SK-N-SH treated with all-trans-retinoic acid at 6 μM for 48 hours (cell line): ENCODE measurements around the gene ZDHHC11.

Source experiments
- ATAC-seq: fragments of 200-7000 bp; cut with Tn5 transposase; 3 replicates; pipeline ENCODE4 v1.9.1; 2020; ENCODE audit warnings: mild to moderate bottlenecking, moderate library complexity
- ARNTL ChIP-seq: fragments of 450-650 bp; formaldehyde crosslinking; IDR thresholded peaks from 2 replicates; pipeline ENCODE4 v1.5.0; 2020; ENCODE audit warnings: low read depth, mild to moderate bottlenecking, moderate library complexity, borderline replicate concordance
- BACH2 ChIP-seq: fragments of 250-450 bp; sonication (Bioruptor Pico); IDR thresholded peaks from 2 replicates; pipeline ENCODE4 v1.9.0; 2021; ENCODE audit warnings: mild to moderate bottlenecking, borderline replicate concordance
- CREB5 ChIP-seq: fragments of 250-450 bp; sonication (Bioruptor Pico); IDR thresholded peaks from 2 replicates; pipeline ENCODE4 v1.5.1; 2020; ENCODE audit warnings: low read depth, mild to moderate bottlenecking, moderate library complexity
- CSDC2 ChIP-seq: fragments of 250-450 bp; sonication (Bioruptor Pico); IDR thresholded peaks from 2 replicates; pipeline ENCODE4 v1.5.0; 2020; ENCODE audit warnings: mild to moderate bottlenecking, moderate library complexity
- CSRNP3 ChIP-seq: fragments of 250-450 bp; sonication (Bioruptor Pico); IDR thresholded peaks from 2 replicates; pipeline ENCODE4 v1.5.1; 2021; ENCODE audit warnings: mild to moderate bottlenecking, moderate library complexity
- ESRRG ChIP-seq: fragments of 250-450 bp; sonication (Bioruptor Pico); IDR thresholded peaks from 2 replicates; pipeline ENCODE4 v1.6.1; 2021; ENCODE audit warnings: mild to moderate bottlenecking
- GLIS3 ChIP-seq: fragments of 250-450 bp; sonication (Bioruptor Pico); IDR thresholded peaks from 2 replicates; pipeline ENCODE4 v1.5.0; 2020; ENCODE audit warnings: mild to moderate bottlenecking, moderate library complexity
- ISL1 ChIP-seq: fragments of 250-450 bp; sonication (Bioruptor Pico); IDR thresholded peaks from 2 replicates; pipeline ENCODE4 v2.1.2; 2022; ENCODE audit warnings: mild to moderate bottlenecking, moderate library complexity
- OSR1 ChIP-seq: fragments of 250-450 bp; sonication (Bioruptor Pico); IDR thresholded peaks from 2 replicates; pipeline ENCODE4 v1.8.0; 2022; ENCODE audit warnings: moderate library complexity, mild to moderate bottlenecking, inconsistent platforms
- POU6F1 ChIP-seq: fragments of 250-450 bp; sonication (Bioruptor Pico); IDR thresholded peaks from 2 replicates; pipeline ENCODE4 v1.8.0; 2021; ENCODE audit warnings: low read depth, mild to moderate bottlenecking, moderate library complexity, borderline replicate concordance
- PPARA ChIP-seq: fragments of 250-450 bp; sonication (Bioruptor Pico); IDR thresholded peaks from 2 replicates; pipeline ENCODE4 v1.5.0; 2020; ENCODE audit warnings: mild to moderate bottlenecking, borderline replicate concordance
- RARB ChIP-seq: fragments of 250-450 bp; sonication (Bioruptor Pico); IDR thresholded peaks from 2 replicates; pipeline ENCODE4 v1.8.0; 2021; ENCODE audit warnings: mild to moderate bottlenecking, moderate library complexity
- SNAI2 ChIP-seq: fragments of 250-450 bp; sonication (Bioruptor Pico); IDR thresholded peaks from 2 replicates; pipeline ENCODE4 v1.5.0; 2020; ENCODE audit warnings: mild to moderate bottlenecking, moderate library complexity
- TCF4 ChIP-seq: fragments of 250-450 bp; sonication (Bioruptor Pico); IDR thresholded peaks from 2 replicates; pipeline ENCODE4 v1.8.0; 2021; ENCODE audit warnings: mild to moderate bottlenecking, moderate library complexity, borderline replicate concordance
- TOX ChIP-seq: fragments of 250-450 bp; sonication (Bioruptor Pico); IDR thresholded peaks from 2 replicates; pipeline ENCODE4 v1.8.0; 2021; ENCODE audit warnings: mild to moderate bottlenecking, moderate library complexity, borderline replicate concordance
- TSHZ2 ChIP-seq: fragments of 250-450 bp; sonication (Bioruptor Pico); IDR thresholded peaks from 2 replicates; pipeline ENCODE4 v1.5.0; 2020; ENCODE audit warnings: mild to moderate bottlenecking, moderate library complexity
- ZC3H10 ChIP-seq: fragments of 250-450 bp; sonication (Bioruptor Pico); IDR thresholded peaks from 2 replicates; pipeline ENCODE4 v1.5.1; 2021; ENCODE audit warnings: mild to moderate bottlenecking, moderate library complexity
- ZFP3 ChIP-seq: fragments of 250-450 bp; sonication (Bioruptor Pico); IDR thresholded peaks from 2 replicates; pipeline ENCODE4 v1.5.0; 2020; ENCODE audit warnings: mild to moderate bottlenecking, moderate library complexity
- ZFP30 ChIP-seq: fragments of 450-650 bp; formaldehyde crosslinking; IDR thresholded peaks from 2 replicates; pipeline ENCODE4 v1.5.0; 2022; ENCODE audit warnings: mild to moderate bottlenecking, moderate library complexity
- ZNF565 ChIP-seq: fragments of 450-650 bp; formaldehyde crosslinking; conservative IDR thresholded peaks from 2 replicates; pipeline ENCODE4 v1.5.0; 2020; ENCODE audit warnings: low read depth, mild to moderate bottlenecking, moderate library complexity
- ZNF70 ChIP-seq: fragments of 450-650 bp; formaldehyde crosslinking; IDR thresholded peaks from 2 replicates; pipeline ENCODE4 v1.5.0; 2020; ENCODE audit warnings: mild to moderate bottlenecking, moderate library complexity
- ZNF8 ChIP-seq: fragments of 450-650 bp; formaldehyde crosslinking; IDR thresholded peaks from 2 replicates; pipeline ENCODE4 v1.5.0; 2020; ENCODE audit warnings: mild to moderate bottlenecking, moderate library complexity
- TF ChIP-seq, protein P1 (sequence below): fragments of 250-450 bp; sonication (Bioruptor Pico); IDR thresholded peaks from 2 replicates; pipeline ENCODE4 v1.8.0; 2020; ENCODE audit warnings: mild to moderate bottlenecking, moderate library complexity, borderline replicate concordance

Gene ZDHHC11

DNA sequence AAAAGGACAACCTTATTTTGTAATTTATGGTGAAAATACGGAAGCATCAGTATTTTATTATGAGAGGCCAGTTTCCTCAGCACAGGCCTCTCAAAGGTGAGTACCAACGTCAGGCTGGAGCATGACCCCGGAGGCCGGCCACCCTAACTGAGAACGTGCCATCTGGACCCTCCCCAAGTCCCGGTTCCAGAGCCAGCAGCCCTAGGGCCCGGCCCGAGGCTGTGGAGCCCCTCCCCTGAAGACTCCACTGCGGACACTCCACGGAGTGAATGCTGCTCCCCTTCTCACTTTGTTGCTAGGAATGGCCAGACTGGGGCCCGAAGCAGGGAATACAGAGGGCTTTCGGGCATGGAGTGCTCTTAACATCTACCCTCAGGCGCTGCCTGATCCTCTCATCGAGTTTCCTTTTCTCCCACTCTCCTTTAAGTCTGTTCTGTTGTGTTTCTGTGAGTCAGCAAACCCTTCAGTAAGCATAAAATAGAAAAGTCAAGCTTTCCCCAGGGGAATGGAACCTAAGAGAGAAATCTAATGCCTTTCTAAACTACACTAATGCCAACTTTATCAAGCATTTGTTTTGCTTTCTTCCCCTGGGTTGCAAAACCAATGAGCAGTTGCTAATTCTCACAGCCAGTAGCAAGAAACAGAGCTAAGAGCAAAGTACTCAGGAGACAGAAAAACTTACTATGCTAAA lies 37.3 kb upstream of the ZDHHC11 start:
- ATAC-seq, result no peak
- TF ChIP-seq ZFP3 (CRISPR knock-in tag), result no peak
- no peak for TF ChIP-seq OSR1
- TF ChIP-seq TOX (CRISPR knock-in tag), result no peak
- no peak for TF ChIP-seq SNAI2 (CRISPR knock-in tag)
- no peak for TF ChIP-seq BACH2
- TF ChIP-seq ZNF70, result no peak
- no peak for TF ChIP-seq ARNTL (CRISPR knock-in tag)
- no peak for TF ChIP-seq ZFP30 (CRISPR knock-in tag)
- no peak for TF ChIP-seq CSDC2 (CRISPR knock-in tag)
- TF ChIP-seq CREB5 (CRISPR knock-in tag), result no peak
- TF ChIP-seq PPARA, result no peak
- no peak for TF ChIP-seq TCF4
- no peak for TF ChIP-seq RARB (CRISPR knock-in tag)
- no peak for TF ChIP-seq GLIS3
- TF ChIP-seq ZC3H10 (CRISPR knock-in tag), result no peak
- no peak for TF ChIP-seq ISL1 (CRISPR knock-in tag)
- TF ChIP-seq CSRNP3 (CRISPR knock-in tag), result no peak
- TF ChIP-seq ZNF8, result no peak
- no peak for TF ChIP-seq POU6F1
- no peak for TF ChIP-seq ZNF565
- TF ChIP-seq, all 23 proteins: peak for 0

- TF ChIP-seq, protein P1, sequence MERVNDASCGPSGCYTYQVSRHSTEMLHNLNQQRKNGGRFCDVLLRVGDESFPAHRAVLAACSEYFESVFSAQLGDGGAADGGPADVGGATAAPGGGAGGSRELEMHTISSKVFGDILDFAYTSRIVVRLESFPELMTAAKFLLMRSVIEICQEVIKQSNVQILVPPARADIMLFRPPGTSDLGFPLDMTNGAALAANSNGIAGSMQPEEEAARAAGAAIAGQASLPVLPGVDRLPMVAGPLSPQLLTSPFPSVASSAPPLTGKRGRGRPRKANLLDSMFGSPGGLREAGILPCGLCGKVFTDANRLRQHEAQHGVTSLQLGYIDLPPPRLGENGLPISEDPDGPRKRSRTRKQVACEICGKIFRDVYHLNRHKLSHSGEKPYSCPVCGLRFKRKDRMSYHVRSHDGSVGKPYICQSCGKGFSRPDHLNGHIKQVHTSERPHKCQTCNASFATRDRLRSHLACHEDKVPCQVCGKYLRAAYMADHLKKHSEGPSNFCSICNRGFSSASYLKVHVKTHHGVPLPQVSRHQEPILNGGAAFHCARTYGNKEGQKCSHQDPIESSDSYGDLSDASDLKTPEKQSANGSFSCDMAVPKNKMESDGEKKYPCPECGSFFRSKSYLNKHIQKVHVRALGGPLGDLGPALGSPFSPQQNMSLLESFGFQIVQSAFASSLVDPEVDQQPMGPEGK (CRISPR knock-in tag), result no peak
- no peak for TF ChIP-seq GLIS3
- TF ChIP-seq ZC3H10 (CRISPR knock-in tag), result no peak
- no peak for TF ChIP-seq SNAI2 (CRISPR knock-in tag)
- no peak for TF ChIP-seq PPARA
- TF ChIP-seq ISL1 (CRISPR knock-in tag), result no peak
- TF ChIP-seq TSHZ2 (CRISPR knock-in tag), result no peak
- TF ChIP-seq CREB5 (CRISPR knock-in tag), result no peak
- no peak for TF ChIP-seq OSR1
- TF ChIP-seq ESRRG (CRISPR knock-in tag), result no peak
- no peak for TF ChIP-seq ZNF8
- no peak for TF ChIP-seq POU6F1
- no peak for TF ChIP-seq TCF4
- no peak for TF ChIP-seq ZFP3 (CRISPR knock-in tag)
- no peak for TF ChIP-seq ZNF565
- no peak for TF ChIP-seq BACH2
- no peak for TF ChIP-seq RARB (CRISPR knock-in tag)
- no peak for TF ChIP-seq ZFP30 (CRISPR knock-in tag)
- TF ChIP-seq CSDC2 (CRISPR knock-in tag), result no peak
- no peak for TF ChIP-seq ARNTL (CRISPR knock-in tag)
- ATAC-seq, result no peak
Observed at GRCh38 chr5:886716-887325, 36.0 kb upstream of the ZDHHC11 start.
